Stimulated activated CD4-positive, alpha-beta T cell treated with anti-CD3 and anti-CD28 coated beads, Interleukin-15, amount 100 ng/mL, for 48 hours (primary cell): Measurements from ENCODE around the gene ZNF787.
A peak's percentile ranks its signal among the peaks of the same experiment; 100 is the strongest.

Experiments used
- DNase-seq, 2 donors: peaks; one replicate each; pipeline ENCODE4 v3.0.0-alpha.2; 2020; ENCODE audit warnings: low read depth in 2 of 2

Gene ZNF787

GRCh38 chr19:56088497-56089215, 32.4 kb downstream of the ZNF787 start:
- no peak for DNase-seq

GRCh38 chr19:56087647-56088496, 33.2 kb downstream of the ZNF787 start:
- no peak for DNase-seq

GRCh38 chr19:56086671-56087430, 34.2 kb downstream of the ZNF787 start:
- DNase-seq = no peak

GRCh38 chr19:56085571-56086275, 35.4 kb downstream of the ZNF787 start:
- no peak for DNase-seq

GRCh38 chr19:56084835-56085536, 36.1 kb downstream of the ZNF787 start:
- DNase-seq = no peak

- DNase-seq = no peak
These were observed 37.4 kb downstream of the ZNF787 start for GRCh38 chr19:56083668-56084067.

- DNase-seq = peak; percentile 53 to 69
These were observed 40.3 kb downstream of the ZNF787 start for GRCh38 chr19:56080669-56081401.

- DNase-seq = no peak
These were observed 41.5 kb downstream of the ZNF787 start for GRCh38 chr19:56079609-56080008.

- DNase-seq = peak in 1 of 2 donors; percentile 31
These were observed 44.6 kb downstream of the ZNF787 start for GRCh38 chr19:56076498-56076897.

GRCh38 chr19:56071151-56071550, 49.9 kb downstream of the ZNF787 start:
- no peak for DNase-seq

GRCh38 chr19:56069642-56070041, 51.5 kb downstream of the ZNF787 start:
- DNase-seq = no peak

- peak in 1 of 2 donors; percentile 30 for DNase-seq
These were observed 54.7 kb downstream of the ZNF787 start for GRCh38 chr19:56066152-56067023.

GRCh38 chr19:56053596-56053995, 67.5 kb downstream of the ZNF787 start:
- DNase-seq = no peak
